Subcutaneous adipose tissue (tissue), 4 donors: ENCODE data around the gene RERE. TPM values are rescaled to one million over a fixed set of nuclear protein-coding genes. Genes with fewer than 3 reads are reported as not detected.

Experiments used
- CTCF ChIP-seq: fragments of 450-650 bp; IDR thresholded peaks from one replicate; pipeline ENCODE4 v1.5.1; 2016; ENCODE audit warnings: low read depth, mild to moderate bottlenecking, control low read depth, antibody characterized with exemption, moderate library complexity
- total RNA-seq, 4 donors: library from RNA; depleted of rRNA; stranded (reverse); fragments of >200 nt; gene quantifications; one replicate each; pipeline ENCODE4 v1.1.0, GENCODE V29; 2016

RERE gene
- total RNA-seq, 4 donors from 2014 or later = 67.0 to 91.4 (median 83.1) TPM

GRCh38 chr1:8398086-8398485 is 419.4 kb downstream of the RERE start:
- no peak for TF ChIP-seq CTCF

GRCh38 chr1:8397511-8397910 is 419.9 kb downstream of the RERE start:
- TF ChIP-seq CTCF = no peak

DNA sequence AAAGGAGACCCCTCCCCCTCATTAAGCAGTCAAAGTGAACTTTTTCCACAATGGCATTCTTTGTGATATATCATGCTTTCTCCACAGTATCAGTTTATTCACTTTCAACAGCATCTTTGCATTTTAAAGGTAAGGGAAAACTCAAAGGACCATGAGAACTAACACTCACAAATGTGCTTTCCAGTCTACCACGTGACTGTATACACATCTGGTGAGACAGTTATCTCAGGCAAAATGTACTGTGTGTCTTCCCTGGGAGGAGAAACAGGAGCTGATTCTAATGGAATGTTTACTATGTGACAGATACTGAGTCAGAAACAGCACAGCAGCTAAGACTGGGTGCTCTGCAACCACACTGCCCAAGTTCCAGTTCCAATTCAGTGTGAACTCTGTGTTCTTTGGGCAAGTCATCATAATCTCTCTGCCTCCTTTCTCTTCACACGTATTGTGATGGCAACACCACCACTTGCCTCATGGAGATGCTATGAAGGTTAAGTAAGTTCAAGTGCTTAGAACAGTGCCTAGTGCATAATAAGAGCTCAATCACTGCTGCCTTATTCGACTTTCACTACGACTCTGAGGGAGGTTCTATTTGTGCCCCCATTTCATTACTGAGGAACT is 420.5 kb downstream of the RERE start:
- TF ChIP-seq CTCF = no peak

DNA sequence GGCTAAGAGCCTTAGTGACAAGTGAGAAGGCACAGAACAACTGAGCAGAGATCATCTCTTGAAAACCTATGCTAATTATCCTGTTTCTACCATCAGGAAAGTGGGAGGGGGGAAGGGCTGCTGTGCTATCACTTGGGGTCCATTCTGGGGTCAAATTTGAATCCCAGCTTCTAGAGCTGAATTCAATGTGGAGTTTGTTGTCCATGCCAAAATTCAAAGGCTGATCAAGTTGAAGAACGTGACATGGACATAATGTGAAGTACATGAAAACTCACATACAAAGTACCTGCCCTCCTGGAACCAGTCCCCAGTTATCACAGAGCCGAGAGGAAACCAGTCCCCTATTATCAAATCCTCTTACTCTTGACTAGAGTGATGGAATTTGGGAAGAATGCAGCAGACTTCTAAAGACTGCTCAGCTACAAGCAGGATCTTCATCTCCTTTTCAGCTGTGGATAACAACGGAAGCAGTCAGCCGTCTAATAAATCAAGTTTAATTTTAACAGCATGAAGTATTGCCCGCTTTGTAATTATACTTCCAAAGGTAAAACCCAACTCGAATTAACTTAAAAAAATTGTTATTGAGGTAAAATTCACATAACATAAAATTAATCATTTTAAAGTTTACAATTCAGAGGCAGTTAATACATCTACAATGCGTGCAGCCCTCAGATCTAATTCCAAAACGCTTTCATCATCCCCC is 421.2 kb downstream of the RERE start:
- no peak for TF ChIP-seq CTCF

DNA sequence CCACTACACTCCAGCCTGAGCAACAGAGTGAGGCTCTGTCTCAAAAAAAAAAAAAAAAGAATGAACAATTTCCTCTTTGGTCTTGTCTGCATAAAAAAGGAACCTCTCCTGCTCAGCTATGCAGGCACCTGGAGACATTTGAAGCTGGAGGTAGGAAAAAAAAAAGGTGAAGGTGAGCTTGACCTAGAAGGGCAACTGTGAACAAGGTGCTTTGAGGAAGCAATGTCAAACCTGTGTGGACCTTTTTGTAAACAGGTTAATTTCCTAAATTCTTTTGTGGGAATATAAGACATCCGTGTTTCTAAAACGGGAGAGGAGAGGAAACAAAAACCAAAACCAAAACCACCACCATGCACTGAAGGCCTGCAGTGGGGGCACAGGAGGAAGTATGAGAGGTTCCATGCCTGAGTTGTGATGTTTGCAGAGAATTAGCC is 422.0 kb downstream of the RERE start:
- no peak for TF ChIP-seq CTCF

DNA sequence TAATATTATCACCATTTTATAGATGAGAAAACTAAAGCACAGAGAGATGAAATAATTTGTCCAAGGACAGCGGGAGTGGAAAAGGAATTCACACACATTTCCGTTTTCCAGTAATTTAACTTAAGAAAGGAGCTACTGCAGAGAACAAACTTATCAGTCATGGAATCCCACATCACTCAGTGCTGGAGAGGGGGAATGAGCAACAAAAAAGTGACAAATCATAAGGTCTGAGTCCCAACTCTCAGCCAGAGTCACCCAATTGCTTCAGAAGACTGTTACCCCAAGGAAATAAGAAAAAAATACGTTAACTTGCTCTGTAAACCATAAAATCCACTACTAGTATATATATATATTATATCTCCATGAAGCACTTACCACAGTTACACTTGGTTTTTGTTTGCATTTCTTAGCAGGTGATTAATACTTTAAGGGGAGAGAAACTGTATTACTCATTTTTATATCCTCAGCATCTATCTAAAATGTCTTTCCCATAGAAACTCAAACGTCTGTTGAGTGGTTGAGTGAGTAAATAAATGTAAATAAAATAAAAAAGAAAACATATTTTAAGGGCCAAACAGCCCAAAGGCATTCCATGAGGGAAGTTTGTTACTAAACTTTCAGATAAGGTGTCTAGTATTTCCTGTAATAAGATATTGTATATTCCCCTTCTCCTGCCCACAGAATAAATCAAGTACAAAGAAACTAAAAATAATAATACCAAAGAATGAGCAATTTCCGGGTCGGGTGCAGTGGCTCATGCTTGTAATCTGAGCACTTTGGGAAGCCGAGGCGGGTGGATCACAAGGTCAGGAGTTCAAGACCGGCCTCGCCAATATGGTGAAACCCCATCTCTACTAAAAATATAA is 422.8 kb downstream of the RERE start:
- TF ChIP-seq CTCF = no peak

GRCh38 chr1:8392522-8392921 is 424.9 kb downstream of the RERE start:
- no peak for TF ChIP-seq CTCF
